ENCODE results near the gene PUM1. TPM values are rescaled to one million over a fixed set of nuclear protein-coding genes. Genes with fewer than 3 reads are reported as not detected.

The PUM1 gene
- total RNA-seq, 1 experiment from 2014 or later = 110 TPM

GRCh38 chr1:30990591-30990990 lies 74.9 kb downstream of the PUM1 start:
- DNase-seq (ENCODE audit: unreplicated experiment) = no peak
- ChIA-PET CTCF (interaction anchor here (0.6 kb wide), 1 partner anchor 172 kb away, joined by 3 read pairs; no protein-coding TSS in a partner anchor), POLR2A (interaction anchor here (0.8 to 1.8 kb wide), 2 partner anchors 9 to 16 kb away, joined by 5 to 10 read pairs; no protein-coding TSS in a partner anchor)
- Mint-ChIP-seq H3K4me1 (ENCODE audit: insufficient read depth, unreplicated experiment) (peaks cover 39% of the 10 kb centered on the region), H3K27ac (ENCODE audit: low read depth, unreplicated experiment) (peak overlapping the region; percentile 40), H3K36me3 (ENCODE audit: insufficient read depth, unreplicated experiment) (peaks cover 68% of the 10 kb centered on the region), H3K9me3 (ENCODE audit: unreplicated experiment) (no peaks in the 10 kb centered on the region), H3K4me3 (ENCODE audit: unreplicated experiment) (no peak overlapping the region), H3K27me3 (ENCODE audit: insufficient read depth, unreplicated experiment) (no peaks in the 10 kb centered on the region)
- intact Hi-C loops (cut with micrococcal nuclease) = no loop called here
- no peak for TF ChIP-seq CTCF (IDR thresholded peaks at IDR 0.05; ENCODE audit: unreplicated experiment)
- no TSS peak for BruUV-seq (replicated peaks)

GRCh38 chr1:30988045-30988444 lies 77.5 kb downstream of the PUM1 start:
- ChIA-PET CTCF (interaction anchor here (0.8 kb wide), 1 partner anchor 133 kb away, joined by 3 read pairs; no protein-coding TSS in a partner anchor), POLR2A (interaction anchor here (1.1 to 1.4 kb wide), 2 partner anchors 11 to 77 kb away, joined by 3 to 4 read pairs; no protein-coding TSS in a partner anchor)
- Mint-ChIP-seq H3K4me3 (ENCODE audit: unreplicated experiment) (no peak overlapping the region), H3K36me3 (ENCODE audit: insufficient read depth, unreplicated experiment) (peaks cover 74% of the 10 kb centered on the region), H3K4me1 (ENCODE audit: insufficient read depth, unreplicated experiment) (peaks cover 25% of the 10 kb centered on the region), H3K27me3 (ENCODE audit: insufficient read depth, unreplicated experiment) (no peaks in the 10 kb centered on the region), H3K9me3 (ENCODE audit: unreplicated experiment) (no peaks in the 10 kb centered on the region), H3K27ac (ENCODE audit: low read depth, unreplicated experiment) (no peak overlapping the region)
- no peak for DNase-seq (ENCODE audit: unreplicated experiment)
- BruUV-seq (replicated peaks) = no TSS peak
- no peak for TF ChIP-seq CTCF (IDR thresholded peaks at IDR 0.05; ENCODE audit: unreplicated experiment)
- intact Hi-C loops (cut with micrococcal nuclease) = no loop called here

GRCh38 chr1:30986755-30987154 lies 78.8 kb downstream of the PUM1 start:
- H3K9me3 Mint-ChIP-seq (ENCODE audit: unreplicated experiment) = no peaks in the 10 kb centered on the region
- no peak for DNase-seq (ENCODE audit: unreplicated experiment)
- BruUV-seq (replicated peaks) = no TSS peak
- no peak overlapping the region for H3K4me3 Mint-ChIP-seq (ENCODE audit: unreplicated experiment)
- H3K27me3 Mint-ChIP-seq (ENCODE audit: insufficient read depth, unreplicated experiment) = no peaks in the 10 kb centered on the region
- peaks cover 25% of the 10 kb centered on the region for H3K4me1 Mint-ChIP-seq (ENCODE audit: insufficient read depth, unreplicated experiment)
- no peak for TF ChIP-seq CTCF (IDR thresholded peaks at IDR 0.05; ENCODE audit: unreplicated experiment)
- H3K27ac Mint-ChIP-seq (ENCODE audit: low read depth, unreplicated experiment) = no peak overlapping the region
- peaks cover 66% of the 10 kb centered on the region for H3K36me3 Mint-ChIP-seq (ENCODE audit: insufficient read depth, unreplicated experiment)
- ChIA-PET POLR2A (interaction anchor here (0.6 to 0.7 kb wide), 3 partner anchors 184 to 660 kb away, joined by 3 to 5 read pairs (median 3); no protein-coding TSS in a partner anchor), CTCF (interaction anchor here (0.6 kb wide), 2 partner anchors 24 to 25 kb away, joined by 3 to 4 read pairs; no protein-coding TSS in a partner anchor)
- intact Hi-C loops (cut with micrococcal nuclease) = no loop called here

GRCh38 chr1:30984991-30985503 lies 80.5 kb downstream of the PUM1 start:
- DNase-seq (ENCODE audit: unreplicated experiment) = no peak
- no TSS peak for BruUV-seq (replicated peaks)
- Mint-ChIP-seq H3K36me3 (ENCODE audit: insufficient read depth, unreplicated experiment) (peaks cover 68% of the 10 kb centered on the region), H3K9me3 (ENCODE audit: unreplicated experiment) (no peaks in the 10 kb centered on the region), H3K27me3 (ENCODE audit: insufficient read depth, unreplicated experiment) (no peaks in the 10 kb centered on the region), H3K4me1 (ENCODE audit: insufficient read depth, unreplicated experiment) (peaks cover 20% of the 10 kb centered on the region), H3K4me3 (ENCODE audit: unreplicated experiment) (no peak overlapping the region), H3K27ac (ENCODE audit: low read depth, unreplicated experiment) (no peak overlapping the region)
- no peak for TF ChIP-seq CTCF (IDR thresholded peaks at IDR 0.05; ENCODE audit: unreplicated experiment)
- POLR2A ChIA-PET = interaction anchor here (1.0 to 1.1 kb wide), 3 partner anchors 18 to 29 kb away, joined by 3 to 5 read pairs (median 3); no protein-coding TSS in a partner anchor
- intact Hi-C loops (cut with micrococcal nuclease) = no loop called here
- CTCF ChIA-PET = interaction anchor here (0.7 to 2.2 kb wide), 3 partner anchors 10 to 183 kb away, joined by 4 to 10 read pairs (median 4); no protein-coding TSS in a partner anchor

Data from MCF 10A (cell line).